Right lobe of liver (tissue), 6 donors: ENCODE results near the gene C20orf173. TPM values are rescaled to one million over a fixed set of nuclear protein-coding genes. Genes with fewer than 3 reads are reported as not detected.

ENCODE experiments used
- ATAC-seq, 4 donors: fragments of 200-7000 bp; cut with Tn5 transposase; one replicate each; pipeline ENCODE4 v1.9.1; 2020; ENCODE audit warnings: mild to moderate bottlenecking in 4 of 4, moderate library complexity in 4 of 4
- DNase-seq, 3 donors: peaks; one replicate each; pipeline ENCODE4 v3.0.0-alpha.2; 2020
- H3K27ac ChIP-seq, 3 donors: fragments of 200-600 bp; one replicate each; pipeline ENCODE4 v1.8.0; 2022
- H3K27me3 ChIP-seq, 2 donors: fragments of 200-600 bp; one replicate each; pipeline ENCODE4 v1.8.0; 2022
- H3K36me3 ChIP-seq, 4 donors: fragments of 200-600 bp; sonication (generic) in 1 of 4; one replicate each; pipeline versions ENCODE4 v1.5.1 to v1.8.0; 2017 to 2022; ENCODE audit warnings: control low read depth in 1 of 4
- H3K4me1 ChIP-seq, 4 donors: fragments of 200-600 bp; sonication (generic) in 1 of 4; one replicate each; pipeline versions ENCODE4 v1.5.1 to v1.8.0; 2017 to 2022; ENCODE audit warnings: control low read depth in 1 of 4
- H3K4me3 ChIP-seq, 3 donors: fragments of 200-600 bp; one replicate each; pipeline ENCODE4 v1.8.0; 2022
- H3K9me3 ChIP-seq, 4 donors: fragments of 200-600 bp; sonication (generic) in 1 of 4; one replicate each; pipeline versions ENCODE4 v1.5.1 to v1.8.0; 2017 to 2022; ENCODE audit warnings: control low read depth in 1 of 4
- POLR2A ChIP-seq: fragments of 450-650 bp; IDR thresholded peaks from one replicate; pipeline ENCODE4 v1.6.1; 2017; ENCODE audit warnings: antibody characterized with exemption, mild to moderate bottlenecking
- WGBS: methylation state at CpG from one replicate; pipeline ENCODE4 v1.1.6; 2018; ENCODE audit warnings: low coverage, low lambda C conversion rate; ENCODE audit not compliant: insufficient coverage; ENCODE audit errors: missing lambda C conversion rate; 5-methylcytosine and 5-hydroxymethylcytosine counted together
- intact Hi-C, 2 donors: fragments of 100-400 bp; cut with DNase I; formaldehyde crosslinking; loops; one replicate each; pipeline versions ENCODE4 v1.11.2 to v1.14.1; 2022
- total RNA-seq, 6 experiments: library from RNA; depleted of rRNA in 2 of 6; stranded (reverse); fragments of >200 nt in 2 of 6; fragmentation: NEBNext Ultra II Directional in 3 of 6; extraction: Animal tissue kit (Norgen Biotek cat#: 25700) in 3 of 6; gene quantifications; one replicate each; pipeline versions ENCODE4 v1.1.0 to v1.2.4, GENCODE V29; 2016 to 2023
- TF ChIP-seq, protein P1 (sequence below), 4 donors: fragments of 200-600 bp in 3 of 4; fragments of 450-650 bp in 1 of 4; IDR thresholded peaks; one replicate each; pipeline versions ENCODE4 v1.5.1 to v1.8.0; 2016 to 2022; ENCODE audit warnings: antibody characterized with exemption in 4 of 4, mild to moderate bottlenecking in 2 of 4
- donor health status: DM: no; HTN: yes; CAD: no.
- donor health status: DM: no; HTN: no; CAD: no.
- donor health status: DM: no; HTN: no; CAD: no.
- donor health status: DM: no; HTN: yes; CAD: no.
- donor health status: DM: no; HTN: yes; CAD: no.

Gene C20orf173
- total RNA-seq, 6 experiments from 2014 or later, result not detected

- Histone ChIP-seq H3K4me1 (no peaks in the 10 kb centered on the region), H3K4me3 (no peak overlapping the region), H3K9me3 (no peaks in the 10 kb centered on the region), H3K36me3 (peaks cover 0 to 10% (median 1%) of the 10 kb centered on the region in 4 donors), H3K27ac (no peak overlapping the region), H3K27me3 (no peaks in the 10 kb centered on the region)
- ATAC-seq, result no peak
- 96% methylated on average over 5 of the region's 11 CpGs for WGBS
- intact Hi-C loops, result no loop called here
- peak in 1 of 3 donors; percentile 31 for DNase-seq
- TF ChIP-seq, protein P1, sequence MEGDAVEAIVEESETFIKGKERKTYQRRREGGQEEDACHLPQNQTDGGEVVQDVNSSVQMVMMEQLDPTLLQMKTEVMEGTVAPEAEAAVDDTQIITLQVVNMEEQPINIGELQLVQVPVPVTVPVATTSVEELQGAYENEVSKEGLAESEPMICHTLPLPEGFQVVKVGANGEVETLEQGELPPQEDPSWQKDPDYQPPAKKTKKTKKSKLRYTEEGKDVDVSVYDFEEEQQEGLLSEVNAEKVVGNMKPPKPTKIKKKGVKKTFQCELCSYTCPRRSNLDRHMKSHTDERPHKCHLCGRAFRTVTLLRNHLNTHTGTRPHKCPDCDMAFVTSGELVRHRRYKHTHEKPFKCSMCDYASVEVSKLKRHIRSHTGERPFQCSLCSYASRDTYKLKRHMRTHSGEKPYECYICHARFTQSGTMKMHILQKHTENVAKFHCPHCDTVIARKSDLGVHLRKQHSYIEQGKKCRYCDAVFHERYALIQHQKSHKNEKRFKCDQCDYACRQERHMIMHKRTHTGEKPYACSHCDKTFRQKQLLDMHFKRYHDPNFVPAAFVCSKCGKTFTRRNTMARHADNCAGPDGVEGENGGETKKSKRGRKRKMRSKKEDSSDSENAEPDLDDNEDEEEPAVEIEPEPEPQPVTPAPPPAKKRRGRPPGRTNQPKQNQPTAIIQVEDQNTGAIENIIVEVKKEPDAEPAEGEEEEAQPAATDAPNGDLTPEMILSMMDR (IDR thresholded peaks at IDR 0.05), result no peak
- TF ChIP-seq POLR2A, result no peak
Observed at GRCh38 chr20:35514371-35514932, 15.0 kb downstream of the C20orf173 start.

GRCh38 chr20:35511814-35512420, 17.5 kb downstream of the C20orf173 start:
- peaks cover 0 to 15% (median 1%) of the 10 kb centered on the region in 4 donors for H3K36me3 ChIP-seq
- no peaks in the 10 kb centered on the region for H3K4me1 ChIP-seq
- ATAC-seq (peak; percentile 32 to 61 (median 44)), DNase-seq (no peak)
- H3K4me3 ChIP-seq, result no peak overlapping the region
- no peaks in the 10 kb centered on the region for H3K27me3 ChIP-seq
- H3K27ac ChIP-seq, result no peak overlapping the region
- H3K9me3 ChIP-seq, result no peaks in the 10 kb centered on the region
- TF ChIP-seq, protein P1 (IDR thresholded peaks at IDR 0.05), result peak; percentile 45 to 57 (median 54)
- TF ChIP-seq POLR2A, result no peak
- 100% methylated on average over 1 of the region's 2 CpGs for WGBS
- intact Hi-C loops, result no loop called here

DNA sequence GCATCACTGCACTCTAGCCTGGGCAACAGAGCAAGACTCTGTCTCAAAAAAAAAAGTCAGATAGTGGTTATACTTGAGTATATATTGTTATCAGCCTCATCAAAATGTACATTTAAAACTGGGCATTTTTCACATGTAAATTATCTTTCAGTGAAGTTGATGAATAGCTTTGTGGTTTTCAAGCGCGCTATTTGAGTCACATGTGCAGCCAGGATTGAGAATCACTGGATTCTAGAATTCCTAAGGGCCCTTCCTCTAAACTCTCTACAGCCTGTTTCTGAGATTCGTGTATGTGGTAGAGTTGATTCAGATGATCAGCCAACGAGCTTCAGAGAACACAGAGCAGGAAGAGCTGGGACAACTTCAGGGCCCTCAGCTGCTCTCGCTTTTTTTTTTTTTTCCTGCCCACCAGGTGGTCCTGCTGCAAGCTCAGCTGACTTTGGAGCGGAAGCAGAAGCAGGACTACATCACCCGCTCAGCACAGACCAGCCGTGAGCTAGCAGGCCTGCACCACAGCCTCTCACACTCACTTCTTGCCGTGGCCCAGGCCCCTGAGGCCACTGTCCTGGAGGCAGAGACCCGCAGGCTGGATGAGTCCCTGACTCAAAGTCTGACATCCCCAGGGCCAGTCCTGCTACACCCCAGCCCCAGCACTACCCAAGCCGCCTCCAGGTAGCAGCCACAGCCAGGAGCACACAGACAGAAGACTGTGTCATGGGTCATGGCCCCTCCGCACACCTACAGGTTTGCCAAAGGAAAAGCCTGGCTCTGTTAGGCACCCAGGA, 18.3 kb downstream of the C20orf173 start:
- ATAC-seq (no peak), DNase-seq (peak in 1 of 3 donors; percentile 27)
- no peaks in the 10 kb centered on the region for H3K27me3 ChIP-seq
- no peaks in the 10 kb centered on the region for H3K9me3 ChIP-seq
- 92% methylated on average over 7 of the region's 12 CpGs for WGBS
- peaks cover 0 to 15% (median 1%) of the 10 kb centered on the region in 4 donors for H3K36me3 ChIP-seq
- H3K4me3 ChIP-seq, result no peak overlapping the region
- intact Hi-C loops, result no loop called here
- no peaks in the 10 kb centered on the region for H3K4me1 ChIP-seq
- TF ChIP-seq POLR2A, result no peak
- TF ChIP-seq, protein P1 (IDR thresholded peaks at IDR 0.05), result no peak
- H3K27ac ChIP-seq, result no peak overlapping the region

DNA sequence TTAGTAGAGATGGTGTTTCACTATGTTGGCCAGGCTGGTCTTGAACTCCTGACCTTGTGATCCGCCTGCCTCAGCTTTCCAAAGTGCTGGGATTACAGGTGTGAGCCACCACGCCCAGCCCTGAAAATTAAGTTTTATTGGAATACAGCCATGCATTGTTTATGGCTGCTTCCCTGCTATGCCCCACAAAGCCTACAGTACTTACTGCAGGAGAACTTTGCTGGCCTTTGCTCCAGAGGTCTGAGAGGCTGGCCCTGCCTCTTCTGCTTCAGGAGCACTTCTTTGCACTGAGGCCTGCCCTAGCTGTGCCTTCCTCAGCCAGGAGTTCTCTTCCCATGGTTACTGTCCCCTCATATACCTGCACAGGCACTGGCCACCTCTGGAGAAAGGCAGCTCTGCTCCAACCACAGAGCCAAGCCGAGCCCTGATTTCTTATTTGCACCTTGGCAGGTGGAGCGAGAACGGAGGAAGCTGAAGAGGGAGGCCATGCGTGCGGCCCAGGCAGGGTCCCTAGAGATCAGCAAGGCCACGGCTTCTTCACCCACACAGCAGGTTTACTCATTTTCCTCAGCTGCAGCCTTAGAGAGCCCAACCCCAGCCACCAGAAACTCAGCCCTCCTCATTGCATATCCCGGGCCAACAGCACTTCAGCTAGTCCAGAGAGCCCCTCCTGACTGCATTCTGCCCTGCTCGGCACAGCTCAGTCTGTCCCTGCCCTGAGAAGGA, 20.8 kb downstream of the C20orf173 start:
- no peak for TF ChIP-seq POLR2A
- TF ChIP-seq, protein P1 (IDR thresholded peaks at IDR 0.05), result no peak
- intact Hi-C loops, result no loop called here
- Histone ChIP-seq H3K4me1 (no peaks in the 10 kb centered on the region), H3K36me3 (peaks cover 0 to 17% (median 2%) of the 10 kb centered on the region in 4 donors), H3K4me3 (no peak overlapping the region), H3K9me3 (no peaks in the 10 kb centered on the region), H3K27ac (no peak overlapping the region), H3K27me3 (no peaks in the 10 kb centered on the region)
- no peak for ATAC-seq
- 92% methylated on average over 4 of the region's 10 CpGs for WGBS
- DNase-seq, result no peak
